ENCODE measurements around the gene IMMP2L.

Gene IMMP2L

DNA sequence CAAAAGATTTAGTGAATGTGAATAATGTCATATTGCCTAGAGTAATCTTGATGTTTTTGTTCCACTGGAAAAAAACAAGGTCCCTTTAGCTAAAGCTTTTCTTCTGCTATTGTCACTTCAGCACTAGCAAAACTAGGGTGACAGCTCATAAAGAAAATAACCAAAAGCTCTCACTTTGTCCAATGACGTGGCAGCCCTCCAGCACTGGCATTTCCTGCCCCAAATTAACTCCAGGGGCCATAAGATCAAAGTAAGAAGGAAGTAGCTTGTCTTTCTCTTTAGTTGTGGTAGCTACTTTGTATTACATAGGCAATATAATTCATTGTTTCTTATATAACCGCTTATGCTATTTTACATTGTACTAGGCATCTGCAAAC is 424.1 kb downstream of the IMMP2L start:
- DNase-seq: no peak

DNA sequence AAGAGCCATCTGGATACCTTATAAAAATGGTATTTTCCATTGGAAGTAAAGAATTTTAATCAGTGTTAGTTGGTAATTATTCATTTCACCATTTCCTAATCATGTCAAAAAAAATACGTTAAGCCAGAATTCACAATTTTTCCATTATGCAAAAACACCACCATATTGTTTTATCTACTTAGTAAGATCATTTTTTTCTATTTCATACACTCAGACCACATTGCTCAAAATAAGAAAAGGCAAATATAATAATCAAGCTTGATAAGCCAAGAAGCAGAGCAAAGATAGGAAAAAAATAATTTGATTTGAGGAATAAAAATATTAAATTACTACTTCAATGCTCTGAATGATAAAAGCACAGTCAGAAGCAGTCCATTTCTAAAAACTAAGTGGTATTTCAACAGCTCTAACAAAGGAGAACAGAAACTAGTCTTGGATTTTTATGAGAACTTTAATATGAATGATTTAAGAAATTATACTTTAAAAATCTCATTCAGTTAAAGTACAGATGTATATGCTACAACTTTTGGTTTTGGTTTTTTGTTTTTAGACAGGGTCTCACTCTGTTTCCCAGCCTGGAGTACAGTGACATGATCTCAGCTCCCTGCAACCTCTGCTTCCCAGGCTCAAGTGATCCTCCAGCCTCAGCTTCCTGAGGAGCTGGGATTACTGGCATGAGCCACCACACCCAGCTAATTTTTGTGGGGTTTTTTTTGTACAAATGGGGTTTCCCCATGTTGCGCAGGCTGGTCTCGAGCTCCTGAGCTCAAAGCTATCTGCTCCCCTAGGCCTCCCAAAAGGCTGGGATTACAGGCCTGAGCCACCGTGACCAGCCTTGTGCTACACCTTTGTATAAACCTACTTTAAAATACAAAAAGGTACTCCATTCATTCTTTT is 424.7 kb downstream of the IMMP2L start:
- no peak for DNase-seq

DNA sequence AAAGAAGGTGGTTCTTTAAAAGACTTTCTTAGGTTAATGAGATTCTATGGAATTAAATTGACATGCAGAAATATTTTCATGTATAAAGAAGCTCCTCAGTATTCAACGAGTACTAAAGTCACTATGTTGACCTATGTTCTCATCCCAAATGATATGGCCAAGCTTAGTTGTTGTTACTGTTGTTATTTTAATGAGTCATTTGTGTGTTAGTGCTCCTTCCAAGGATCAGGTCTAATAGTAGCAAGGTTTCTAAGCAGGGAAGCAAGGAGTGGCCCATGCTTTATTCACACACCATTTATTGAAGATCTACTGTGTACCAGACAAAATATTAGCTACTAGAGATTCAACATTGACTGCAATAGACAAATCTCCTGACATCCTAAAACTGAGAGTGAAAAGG is 429.5 kb downstream of the IMMP2L start:
- DNase-seq: no peak

DNA sequence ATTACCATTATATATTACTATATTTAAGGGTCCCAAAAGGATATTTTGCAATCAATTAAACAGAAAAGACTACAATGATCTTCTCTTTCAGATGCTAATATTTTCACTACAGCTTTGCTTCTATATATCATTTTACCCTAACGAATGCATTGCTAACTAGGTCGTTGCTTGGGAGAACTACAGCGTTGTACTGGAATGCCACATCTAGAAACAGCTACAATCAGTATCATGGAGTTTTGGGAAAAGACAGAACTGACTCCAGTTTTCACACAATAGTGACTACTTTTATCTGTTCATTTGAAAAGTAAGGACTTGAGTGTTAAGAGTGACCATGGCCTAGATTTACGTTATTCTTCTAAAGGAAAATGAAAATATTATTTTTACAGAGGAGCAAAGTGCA is 432.9 kb downstream of the IMMP2L start:
- DNase-seq: no peak

GRCh38 chr7:111126987-111127386 is 435.3 kb downstream of the IMMP2L start:
- DNase-seq: no peak

DNA sequence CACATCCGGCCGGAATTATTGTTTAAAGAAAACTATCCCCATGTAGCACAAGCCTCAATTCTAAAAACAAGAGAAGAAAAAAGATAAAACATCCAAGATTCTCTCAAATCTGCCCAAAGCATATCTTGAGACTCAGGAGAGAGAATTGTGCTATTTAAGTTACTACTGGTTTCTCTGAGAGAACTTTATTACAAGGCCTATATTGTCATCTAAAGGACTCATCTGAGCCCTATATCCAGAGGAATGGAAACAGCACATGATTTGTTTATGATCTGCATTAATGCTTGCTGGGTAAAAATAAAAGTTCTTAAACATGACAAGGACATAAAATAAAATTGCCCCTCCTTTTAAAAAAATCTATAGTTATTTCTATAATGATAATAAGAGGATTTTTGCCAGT is 446.3 kb downstream of the IMMP2L start:
- no peak for DNase-seq

- no peak for DNase-seq
Measured at GRCh38 chr7:111113263-111114017, 448.9 kb downstream of the IMMP2L start.

DNA sequence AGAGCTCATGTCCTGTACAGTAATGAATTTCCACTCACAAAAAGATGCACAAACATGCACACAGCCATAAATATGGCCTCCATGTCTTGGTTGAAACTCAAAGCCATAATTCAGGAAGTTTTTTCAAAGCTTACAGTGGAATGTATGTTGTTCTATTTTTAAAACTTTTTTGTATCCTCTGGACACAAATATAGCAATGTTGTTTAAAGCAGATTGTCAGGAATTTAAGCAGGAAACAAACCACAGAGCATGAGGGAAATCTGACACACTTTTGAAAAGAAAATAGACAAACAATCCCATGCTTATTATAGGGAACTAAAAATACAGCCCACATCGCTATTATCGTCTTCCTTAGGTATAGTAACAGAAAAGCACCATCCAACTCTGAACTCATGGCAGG is 449.9 kb downstream of the IMMP2L start:
- DNase-seq: no peak

DNA sequence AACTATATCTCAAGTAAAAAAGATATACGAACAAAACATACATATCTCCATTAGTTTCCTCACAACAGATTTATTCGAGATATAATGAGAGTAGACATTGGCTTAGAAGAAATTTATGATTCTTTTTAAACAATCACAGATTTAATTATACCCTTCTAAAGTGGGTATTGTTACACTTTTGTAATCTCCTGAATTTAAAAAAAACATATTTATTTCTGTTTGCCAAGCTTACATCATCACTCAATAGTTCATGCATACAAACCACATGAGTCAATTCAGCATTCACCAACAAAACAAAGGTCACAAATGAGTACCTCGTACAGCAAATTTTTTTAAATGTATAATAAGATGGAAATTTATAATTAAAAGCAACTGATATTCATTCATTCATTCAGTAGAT is 453.8 kb downstream of the IMMP2L start:
- no peak for DNase-seq

GRCh38 chr7:111108000-111108399 is 454.3 kb downstream of the IMMP2L start:
- DNase-seq: peak in 1 of 2 experiments; percentile 8

GRCh38 chr7:111107579-111107978 is 454.7 kb downstream of the IMMP2L start:
- no peak for DNase-seq

DNA sequence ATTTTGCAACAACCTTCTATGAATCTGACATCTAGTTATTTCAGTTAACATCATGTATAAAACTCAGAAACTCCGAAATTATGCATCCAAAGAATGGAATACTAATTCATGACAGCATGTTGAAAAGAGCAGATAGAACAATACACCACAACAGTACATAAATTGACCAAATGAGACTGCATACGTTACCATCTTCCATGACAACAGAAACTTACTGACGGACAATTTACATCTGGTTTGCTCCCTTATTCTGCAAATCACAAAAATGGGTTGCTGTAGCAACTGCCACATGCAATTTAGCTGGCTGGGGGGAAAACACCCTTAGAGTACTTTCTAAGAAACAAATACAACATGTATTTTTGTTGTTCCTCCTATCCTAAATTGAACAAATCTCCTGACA is 457.0 kb downstream of the IMMP2L start:
- DNase-seq: no peak

GRCh38 chr7:111104710-111105109 is 457.6 kb downstream of the IMMP2L start:
- no peak for DNase-seq

GRCh38 chr7:111103678-111104274 is 458.5 kb downstream of the IMMP2L start:
- DNase-seq: no peak

DNA sequence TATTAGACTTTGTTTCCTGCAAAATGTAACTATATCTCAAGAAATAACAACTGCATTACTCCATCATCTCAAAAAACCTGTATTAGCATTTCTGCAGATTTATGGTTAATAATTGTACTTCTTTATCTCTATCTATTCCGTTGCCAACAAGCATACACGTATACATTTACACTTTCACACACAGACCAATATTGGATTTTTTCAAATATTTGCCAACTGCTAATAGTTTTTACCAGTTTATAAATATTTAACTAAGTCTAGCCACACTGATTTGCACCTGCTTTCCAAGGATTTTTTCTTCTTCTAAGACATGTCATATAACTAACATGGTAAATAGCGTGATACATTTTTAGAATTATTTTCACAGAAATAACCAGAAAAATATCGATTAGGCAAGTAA is 459.2 kb downstream of the IMMP2L start:
- no peak for DNase-seq

- DNase-seq: no peak
Measured at GRCh38 chr7:111101856-111102646, 460.2 kb downstream of the IMMP2L start.

DNA sequence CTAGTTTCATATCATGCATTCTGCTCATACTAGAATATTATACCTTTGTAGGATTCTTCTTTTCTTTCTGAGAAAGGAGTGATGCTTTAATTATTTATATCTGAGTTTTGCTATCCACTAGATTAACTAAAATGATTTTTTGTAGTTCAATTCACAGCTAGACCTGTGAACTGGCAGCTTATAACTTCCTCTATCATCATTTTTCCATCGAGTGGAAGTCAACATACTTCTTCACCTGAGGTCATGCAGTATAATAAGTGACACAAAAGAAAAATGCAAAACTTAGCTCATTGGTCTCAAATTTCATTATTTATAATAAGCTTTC is 463.4 kb downstream of the IMMP2L start:
- DNase-seq: no peak

- DNase-seq: peak in 1 of 2 experiments; percentile 48
Measured at GRCh38 chr7:111098011-111098925, 464.0 kb downstream of the IMMP2L start.

- no peak for DNase-seq
Measured at GRCh38 chr7:111096997-111097396, 465.3 kb downstream of the IMMP2L start.

DNA sequence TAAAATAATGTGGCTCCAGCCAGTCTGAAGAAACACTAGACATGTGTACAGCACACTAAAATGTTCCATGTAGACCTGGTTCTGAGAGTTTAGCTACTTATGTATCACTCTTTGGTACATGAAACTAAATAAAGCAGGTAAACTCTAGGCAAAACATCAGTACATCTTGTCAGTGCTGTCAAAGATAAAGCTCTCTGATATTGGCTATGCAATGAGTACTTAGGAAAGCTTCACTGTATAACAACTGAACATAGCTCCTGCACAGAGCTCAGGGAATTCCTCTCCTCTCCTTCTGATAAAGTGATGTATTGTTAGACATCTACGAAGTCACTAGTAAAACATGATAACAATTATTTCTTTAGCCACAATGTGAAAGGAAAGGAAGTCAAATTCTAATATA is 467.9 kb downstream of the IMMP2L start:
- DNase-seq: no peak

DNA sequence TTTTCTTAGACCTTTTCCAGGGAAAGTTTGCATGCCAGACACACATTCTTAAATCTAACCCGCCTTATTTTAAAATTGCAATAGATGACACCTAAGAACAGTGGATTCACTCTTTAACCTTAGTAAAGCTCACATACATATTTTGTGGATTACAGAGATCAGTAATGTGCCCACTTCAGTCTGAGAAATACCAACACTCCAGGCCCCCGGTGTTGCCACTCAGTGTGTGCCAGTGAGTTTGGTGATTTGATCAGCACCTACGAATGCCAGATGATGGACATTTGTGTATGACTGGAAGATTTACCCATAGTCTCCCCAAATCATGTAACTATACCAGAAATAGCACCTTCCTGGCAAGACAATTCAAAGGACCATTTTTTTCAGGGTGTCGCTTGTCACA is 468.8 kb downstream of the IMMP2L start:
- DNase-seq: no peak
